NCI-H2029 treated with DMSO at 0.1 percent for 48 hours (cell line): Measurements from ENCODE around the gene ARPC1A.

Experiments used
- DNase-seq: peaks from one replicate; lab custom pipeline; 2025; lab: John Stamatoyannopoulos, UW

The ARPC1A gene

GRCh38 chr7:99390941-99391602, 65.4 kb downstream of the ARPC1A start:
- no peak for DNase-seq

- no peak for DNase-seq
Measured at GRCh38 chr7:99392046-99392445, 66.3 kb downstream of the ARPC1A start.

- DNase-seq = peak; percentile 41
Measured at GRCh38 chr7:99392659-99393354, 67.1 kb downstream of the ARPC1A start.

GRCh38 chr7:99393355-99394187, 67.9 kb downstream of the ARPC1A start:
- peak; percentile 40 for DNase-seq

- DNase-seq = no peak
Measured at GRCh38 chr7:99394188-99394502, 68.4 kb downstream of the ARPC1A start.

GRCh38 chr7:99395616-99396327, 70.1 kb downstream of the ARPC1A start:
- DNase-seq = no peak

GRCh38 chr7:99396418-99397296, 71.0 kb downstream of the ARPC1A start:
- DNase-seq = no peak

GRCh38 chr7:99397297-99397983, 71.7 kb downstream of the ARPC1A start:
- no peak for DNase-seq

- DNase-seq = no peak
Measured at GRCh38 chr7:99398891-99399445, 73.3 kb downstream of the ARPC1A start.

- DNase-seq = peak; percentile 57
Measured at GRCh38 chr7:99399597-99399996, 73.9 kb downstream of the ARPC1A start.

GRCh38 chr7:99402854-99403253, 77.2 kb downstream of the ARPC1A start:
- DNase-seq = no peak

GRCh38 chr7:99403764-99404163, 78.1 kb downstream of the ARPC1A start:
- no peak for DNase-seq

GRCh38 chr7:99404235-99404976, 78.7 kb downstream of the ARPC1A start:
- DNase-seq = no peak

- no peak for DNase-seq
Measured at GRCh38 chr7:99404977-99405320, 79.3 kb downstream of the ARPC1A start.

- no peak for DNase-seq
Measured at GRCh38 chr7:99406557-99406956, 80.9 kb downstream of the ARPC1A start.

- no peak for DNase-seq
Measured at GRCh38 chr7:99407872-99408378, 82.2 kb downstream of the ARPC1A start.

- DNase-seq = peak; percentile 85
Measured at GRCh38 chr7:99408379-99409191, 82.9 kb downstream of the ARPC1A start, which contains the start of the genes BUD31 and PDAP1. Gene BUD31, plus strand, starts transcription at chr7:99408969. Its CDS starts 2,124 bp downstream, at chr7:99411093. Gene PDAP1, minus strand, starts transcription at chr7:99408597. Its CDS starts 49 bp downstream, at chr7:99408548.

- no peak for DNase-seq
Measured at GRCh38 chr7:99409192-99409572, 83.5 kb downstream of the ARPC1A start.

- no peak for DNase-seq
Measured at GRCh38 chr7:99409806-99410205, 84.1 kb downstream of the ARPC1A start.
